ENCODE data around the gene MAL.

MAL gene

DNA sequence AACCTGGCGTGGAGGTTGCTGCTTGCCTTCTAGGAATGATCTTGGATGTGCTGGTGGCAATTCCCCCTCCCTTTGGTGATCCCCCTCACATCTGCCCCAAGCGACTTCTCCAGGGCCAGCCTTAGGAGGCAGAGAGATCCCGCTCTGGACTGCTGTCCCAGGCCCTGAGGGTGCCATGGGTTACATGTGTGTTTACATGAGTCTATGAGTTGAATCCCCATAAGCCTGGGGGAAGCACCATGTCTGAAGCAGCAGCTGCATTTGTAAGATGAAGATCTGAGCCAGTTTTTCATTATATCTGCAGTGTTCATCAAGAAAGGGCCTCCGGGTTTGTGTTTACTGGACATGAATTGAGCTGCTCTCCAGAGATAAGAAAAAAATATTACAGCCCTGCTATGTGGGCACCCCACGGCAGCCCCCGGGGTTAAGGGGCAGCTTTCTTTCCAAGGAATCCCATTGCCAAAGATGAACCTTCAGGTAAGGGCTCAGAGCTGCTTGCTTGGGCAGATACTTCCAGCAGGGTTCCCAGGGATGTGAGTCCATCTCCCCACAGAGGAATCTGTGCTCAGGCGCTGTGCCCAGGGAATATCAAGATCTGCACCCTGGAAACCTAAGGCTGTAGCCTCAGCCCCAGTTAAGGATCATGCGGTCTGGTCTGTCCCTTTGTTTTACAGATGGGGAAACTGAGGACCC is 50.1 kb downstream of the MAL start:
- TF ChIP-seq, protein P1, sequence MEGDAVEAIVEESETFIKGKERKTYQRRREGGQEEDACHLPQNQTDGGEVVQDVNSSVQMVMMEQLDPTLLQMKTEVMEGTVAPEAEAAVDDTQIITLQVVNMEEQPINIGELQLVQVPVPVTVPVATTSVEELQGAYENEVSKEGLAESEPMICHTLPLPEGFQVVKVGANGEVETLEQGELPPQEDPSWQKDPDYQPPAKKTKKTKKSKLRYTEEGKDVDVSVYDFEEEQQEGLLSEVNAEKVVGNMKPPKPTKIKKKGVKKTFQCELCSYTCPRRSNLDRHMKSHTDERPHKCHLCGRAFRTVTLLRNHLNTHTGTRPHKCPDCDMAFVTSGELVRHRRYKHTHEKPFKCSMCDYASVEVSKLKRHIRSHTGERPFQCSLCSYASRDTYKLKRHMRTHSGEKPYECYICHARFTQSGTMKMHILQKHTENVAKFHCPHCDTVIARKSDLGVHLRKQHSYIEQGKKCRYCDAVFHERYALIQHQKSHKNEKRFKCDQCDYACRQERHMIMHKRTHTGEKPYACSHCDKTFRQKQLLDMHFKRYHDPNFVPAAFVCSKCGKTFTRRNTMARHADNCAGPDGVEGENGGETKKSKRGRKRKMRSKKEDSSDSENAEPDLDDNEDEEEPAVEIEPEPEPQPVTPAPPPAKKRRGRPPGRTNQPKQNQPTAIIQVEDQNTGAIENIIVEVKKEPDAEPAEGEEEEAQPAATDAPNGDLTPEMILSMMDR (IDR thresholded peaks at IDR 0.05; ENCODE audit: borderline replicate concordance, insufficient read depth, low read depth, low read length): no peak

DNA sequence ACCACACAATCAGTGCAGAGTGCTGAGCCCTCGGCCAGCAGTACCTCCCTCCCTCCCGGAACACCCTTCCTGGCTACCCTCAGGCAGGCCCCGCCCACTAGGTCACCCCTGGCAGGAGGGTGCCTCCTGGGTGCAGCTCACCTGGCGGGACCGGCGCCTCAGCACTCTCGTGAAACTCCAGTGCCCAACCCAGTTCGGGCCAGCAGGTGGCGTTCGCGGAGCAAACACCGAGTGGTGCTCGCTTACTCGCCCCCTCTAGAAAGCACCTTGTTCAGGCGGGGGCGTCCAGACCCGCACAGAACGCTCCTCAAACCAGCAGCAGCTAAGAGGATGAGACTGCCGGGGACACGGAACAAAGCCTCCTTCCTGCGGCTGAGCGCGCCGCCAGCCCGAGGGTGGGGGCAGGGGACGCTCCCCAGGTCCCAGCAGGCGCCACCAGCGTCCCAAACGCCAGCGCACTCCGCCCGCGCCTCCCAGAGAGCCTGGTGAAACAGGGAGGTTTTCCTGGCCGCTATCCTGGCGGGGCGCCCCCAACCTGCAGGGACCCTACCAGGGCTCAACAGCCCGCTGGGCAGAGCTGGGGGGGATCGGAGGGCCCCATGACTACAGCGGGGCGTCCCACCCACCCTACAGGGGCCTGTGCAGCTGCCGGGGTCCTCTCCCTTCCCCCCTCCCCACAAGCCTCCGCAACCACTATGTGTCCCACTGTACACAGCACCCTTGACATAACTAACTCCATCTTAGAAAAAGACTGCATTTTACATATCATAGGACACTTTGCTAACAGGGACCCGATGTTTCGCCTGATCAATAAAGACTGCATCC is 51.4 kb downstream of the MAL start:
- peak overlapping the region; percentile 27 for H3K4me3 ChIP-seq (ENCODE audit: low read depth, low read length)
- TF ChIP-seq, protein P1 (IDR thresholded peaks at IDR 0.05; ENCODE audit: borderline replicate concordance, insufficient read depth, low read depth, low read length): peak; percentile 98

More for the DNA sequence above, 50.1 kb downstream of the MAL start:
- H3K4me3 ChIP-seq (ENCODE audit: low read depth, low read length): no peak overlapping the region

DNA sequence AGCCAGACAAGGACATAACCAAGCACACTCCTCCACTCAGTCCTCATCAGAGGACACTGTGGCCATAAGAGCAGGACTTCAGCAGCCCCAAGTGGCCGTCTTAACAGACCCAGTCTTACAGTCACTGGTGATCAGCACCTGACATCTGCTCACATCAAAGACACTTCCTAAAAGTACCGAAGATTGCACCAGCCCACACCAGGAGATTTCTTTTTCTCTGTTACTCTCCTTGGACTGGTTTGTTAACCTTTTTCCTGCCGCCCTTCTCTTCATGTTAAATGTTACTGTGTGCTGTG is 52.0 kb downstream of the MAL start:
- no peak overlapping the region for H3K4me3 ChIP-seq (ENCODE audit: low read depth, low read length)
- TF ChIP-seq, protein P1 (IDR thresholded peaks at IDR 0.05; ENCODE audit: borderline replicate concordance, insufficient read depth, low read depth, low read length): no peak

GRCh38 chr2:95077861-95078603 is 52.5 kb downstream of the MAL start:
- H3K4me3 ChIP-seq (ENCODE audit: low read depth, low read length): no peak overlapping the region
- TF ChIP-seq, protein P1 (IDR thresholded peaks at IDR 0.05; ENCODE audit: borderline replicate concordance, insufficient read depth, low read depth, low read length): no peak

- H3K4me3 ChIP-seq (ENCODE audit: low read depth, low read length): no peak overlapping the region
- TF ChIP-seq, protein P1 (IDR thresholded peaks at IDR 0.05; ENCODE audit: borderline replicate concordance, insufficient read depth, low read depth, low read length): no peak
These were observed 53.7 kb downstream of the MAL start for GRCh38 chr2:95079199-95079683.

GRCh38 chr2:95082477-95082876 is 57.0 kb downstream of the MAL start:
- TF ChIP-seq, protein P1 (IDR thresholded peaks at IDR 0.05; ENCODE audit: borderline replicate concordance, insufficient read depth, low read depth, low read length): no peak
- H3K4me3 ChIP-seq (ENCODE audit: low read depth, low read length): no peak overlapping the region

Measured in GM12875 (cell line).